Stimulated activated CD8-positive, alpha-beta memory T cell treated with anti-CD3 and anti-CD28 coated beads, Interleukin-2, amount 100 ng/mL, for 48 hours (primary cell): ENCODE data around the gene GIPC1.
"Not testable (repeated sequence)": the region's sequence is repeated elsewhere in the genome, so short reads cannot be mapped to it uniquely, and the experiment has no call there.

ENCODE experiments used
- DNase-seq, 2 donors: peaks; one replicate each; pipeline ENCODE4 v3.0.0-alpha.2; 2020; ENCODE audit warnings: low read depth in 2 of 2

Gene GIPC1

GRCh38 chr19:14471436-14472187, 24.3 kb downstream of the GIPC1 start:
- no peak for DNase-seq

- no peak for DNase-seq
These were observed 25.7 kb downstream of the GIPC1 start for GRCh38 chr19:14470031-14470876.

GRCh38 chr19:14467816-14468215, 28.1 kb downstream of the GIPC1 start:
- no peak for DNase-seq

- no peak for DNase-seq
These were observed 28.5 kb downstream of the GIPC1 start for GRCh38 chr19:14467391-14467790.

- DNase-seq, result no peak
These were observed 32.2 kb downstream of the GIPC1 start for GRCh38 chr19:14463747-14464146.

GRCh38 chr19:14462401-14462800, 33.5 kb downstream of the GIPC1 start:
- not testable (repeated sequence) for DNase-seq

GRCh38 chr19:14460935-14461334, 35.0 kb downstream of the GIPC1 start:
- DNase-seq, result no peak

- no peak for DNase-seq
These were observed 36.2 kb downstream of the GIPC1 start for GRCh38 chr19:14459703-14460102.

- DNase-seq, result not testable (repeated sequence)
These were observed 43.6 kb downstream of the GIPC1 start for GRCh38 chr19:14452303-14452702.

GRCh38 chr19:14450876-14451275, 45.1 kb downstream of the GIPC1 start:
- DNase-seq, result no peak

- peak; percentile 72 to 84 for DNase-seq
These were observed 45.6 kb downstream of the GIPC1 start for GRCh38 chr19:14450168-14450874.

GRCh38 chr19:14449321-14449720, 46.6 kb downstream of the GIPC1 start:
- no peak for DNase-seq

- DNase-seq, result no peak
These were observed 49.4 kb downstream of the GIPC1 start for GRCh38 chr19:14446336-14447036.

- DNase-seq, result no peak
These were observed 52.2 kb downstream of the GIPC1 start for GRCh38 chr19:14443632-14444216.

- DNase-seq, result no peak
These were observed 52.9 kb downstream of the GIPC1 start for GRCh38 chr19:14442891-14443631.

- DNase-seq, result no peak
These were observed 54.6 kb downstream of the GIPC1 start for GRCh38 chr19:14441041-14441938.

- peak; percentile 66 to 77 for DNase-seq
These were observed 55.9 kb downstream of the GIPC1 start for GRCh38 chr19:14440049-14440448.

GRCh38 chr19:14439014-14439413, 56.9 kb downstream of the GIPC1 start:
- DNase-seq, result no peak

GRCh38 chr19:14437578-14438140, 58.3 kb downstream of the GIPC1 start:
- DNase-seq, result no peak
